Measurements from ENCODE around the gene LDB1.

The LDB1 gene

GRCh38 chr10:102064503-102064867 is 55.7 kb downstream of the LDB1 start:
- peak; percentile 57 for DNase-seq (ENCODE audit: low read depth)

DNA sequence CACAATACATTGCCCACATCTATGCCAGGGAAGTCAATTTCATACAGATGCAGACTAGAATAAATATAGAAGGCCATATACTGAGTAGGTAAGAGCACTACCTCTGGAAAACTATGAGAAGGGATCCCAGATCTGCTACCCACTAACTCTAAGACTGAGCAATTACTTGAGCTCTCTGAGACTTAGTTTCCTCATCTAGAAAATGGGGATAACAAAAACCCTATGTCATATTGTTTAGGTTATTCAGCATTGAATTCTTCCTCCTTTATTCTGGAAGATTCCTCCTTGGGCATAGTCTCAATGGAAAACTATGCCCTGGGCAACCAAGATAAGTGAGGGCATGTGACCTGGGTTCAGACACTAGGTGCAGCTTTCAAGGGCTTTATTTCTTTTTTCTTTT is 60.2 kb downstream of the LDB1 start:
- DNase-seq (ENCODE audit: low read depth): no peak

Data from amniotic epithelial cell (primary cell).